Caco-2 (cell line): ENCODE results near the gene CISD1. TPM values are rescaled to one million over a fixed set of nuclear protein-coding genes. Genes with fewer than 3 reads are reported as not detected.

Source experiments
- BruUV-seq: library from RNA; stranded (reverse); fragments of 400-500 nt; replicated peaks from 2 replicates; lab custom pipeline; 2021; lab: Mats Ljungman, UMichigan
- CTCF ChIA-PET: fragments of 300-600 bp; sonication (Branson Sonifier 250); formaldehyde crosslinking; loops from one replicate; lab custom pipeline; 2022; ENCODE audit warnings: antibody characterized with exemption; lab: Charles Lee
- POLR2A ChIA-PET: fragments of 300-600 bp; sonication (Branson Sonifier 250); formaldehyde crosslinking; loops from one replicate; lab custom pipeline; 2022; ENCODE audit warnings: antibody characterized with exemption; lab: Charles Lee
- DNase-seq, 2 experiments: peaks; one replicate each; pipeline versions ENCODE4 v3.0.0 to v3.0.0-alpha.2; 2020 to 2022
- H3K27me3 ChIP-seq: replicated peaks from 2 replicates; pipeline ENCODE4 v1.6.0; 2011; ENCODE audit warnings: low read length; ENCODE audit not compliant: control insufficient read depth, insufficient read depth
- H3K36me3 ChIP-seq: 2 replicates; pipeline ENCODE4 v1.5.1; 2011; ENCODE audit warnings: low read length; ENCODE audit not compliant: control insufficient read depth, insufficient read depth
- H3K4me1 ChIP-seq: fragments of 250-450 bp; sonication (Bioruptor Pico); 2 replicates; pipeline ENCODE4 v1.5.1; 2020; ENCODE audit warnings: mild to moderate bottlenecking
- H3K4me3 ChIP-seq: 2 replicates; pipeline ENCODE4 v1.5.1; 2011; ENCODE audit warnings: low read depth, mild to moderate bottlenecking, control low read depth, low read length
- H3K9me3 ChIP-seq: fragments of 250-450 bp; sonication (Bioruptor Pico); 2 replicates; pipeline ENCODE4 v1.5.1; 2020; ENCODE audit warnings: mild to moderate bottlenecking, moderate library complexity
- H3K27ac Mint-ChIP-seq: one replicate; pipeline ENCODE4 v1.8.0; 2022; ENCODE audit warnings: mixed read lengths; ENCODE audit not compliant: unreplicated experiment
- H3K27me3 Mint-ChIP-seq: one replicate; pipeline ENCODE4 v1.8.0; 2022; ENCODE audit warnings: mixed read lengths; ENCODE audit not compliant: insufficient read depth, unreplicated experiment
- H3K36me3 Mint-ChIP-seq: one replicate; pipeline ENCODE4 v1.8.0; 2022; ENCODE audit warnings: mild to moderate bottlenecking, mixed read lengths; ENCODE audit not compliant: insufficient read depth, unreplicated experiment
- H3K4me1 Mint-ChIP-seq: one replicate; pipeline ENCODE4 v1.8.0; 2022; ENCODE audit warnings: low read depth, mixed read lengths; ENCODE audit not compliant: unreplicated experiment
- H3K4me3 Mint-ChIP-seq: one replicate; pipeline ENCODE4 v1.8.0; 2022; ENCODE audit warnings: mild to moderate bottlenecking, moderate library complexity, mixed read lengths; ENCODE audit not compliant: unreplicated experiment
- H3K9me3 Mint-ChIP-seq: one replicate; pipeline ENCODE4 v1.8.0; 2022; ENCODE audit warnings: mixed read lengths; ENCODE audit not compliant: unreplicated experiment
- CTCF ChIP-seq, 2 experiments: fragments of 200-600 bp in 1 of 2; IDR thresholded peaks; 1 replicate in 1 of 2; 2 replicates in 1 of 2; pipeline versions ENCODE4 v1.5.1 to v1.8.0; 2011 to 2022; ENCODE audit warnings: antibody characterized with exemption in 1 of 2, control low read depth in 1 of 2, inconsistent platforms in 1 of 2, low read depth in 1 of 2, low read length in 1 of 2, mild to moderate bottlenecking in 1 of 2, moderate library complexity in 1 of 2; ENCODE audit not compliant: insufficient read depth in 1 of 2, severe bottlenecking in 1 of 2, unreplicated experiment in 1 of 2
- intact Hi-C: fragments of 100-400 bp; cut with micrococcal nuclease; formaldehyde crosslinking; loops from one replicate; pipeline ENCODE4 v1.10.0; 2022; ENCODE audit not compliant: unreplicated experiment
- total RNA-seq: library from RNA; stranded (reverse); gene quantifications from 2 replicates; pipeline ENCODE4 v1.2.3, GENCODE V29; 2022

The CISD1 gene
- total RNA-seq, 1 experiment from 2014 or later = 98.3 TPM

GRCh38 chr10:58320351-58321049 is 51.5 kb downstream of the CISD1 start:
- ChIA-PET POLR2A (no interaction called here), CTCF (no interaction called here)
- DNase-seq = no peak
- H3K9me3 ChIP-seq = no peaks in the 10 kb centered on the region
- peaks cover 6% of the 10 kb centered on the region; the same call in 1 of the 2 replicates for H3K4me1 ChIP-seq
- Mint-ChIP-seq H3K36me3 (no peaks in the 10 kb centered on the region), H3K27me3 (peaks cover 3% of the 10 kb centered on the region), H3K4me1 (peaks cover 8% of the 10 kb centered on the region), H3K4me3 (no peak overlapping the region), H3K27ac (no peak overlapping the region), H3K9me3 (no peaks in the 10 kb centered on the region)
- TF ChIP-seq CTCF (IDR thresholded peaks at IDR 0.05; ENCODE audit: insufficient read depth in 1 of 2, low read depth in 1 of 2, low read length in 1 of 2, severe bottlenecking in 1 of 2, unreplicated experiment in 1 of 2) = no peak
- H3K4me3 ChIP-seq = no peak overlapping the region
- H3K36me3 ChIP-seq = no peaks in the 10 kb centered on the region
- no peaks in the 10 kb centered on the region for H3K27me3 ChIP-seq
- BruUV-seq = no TSS peak
- intact Hi-C loops = no loop called here

- peaks cover 3% of the 10 kb centered on the region for H3K27me3 Mint-ChIP-seq
- Histone ChIP-seq H3K9me3 (no peaks in the 10 kb centered on the region), H3K4me3 (no peak overlapping the region), H3K27me3 (no peaks in the 10 kb centered on the region), H3K36me3 (no peaks in the 10 kb centered on the region), H3K4me1 (peaks cover 6% of the 10 kb centered on the region; the same call in 1 of the 2 replicates)
- no peaks in the 10 kb centered on the region for H3K9me3 Mint-ChIP-seq
- BruUV-seq = no TSS peak
- no peak overlapping the region for H3K27ac Mint-ChIP-seq
- intact Hi-C loops = no loop called here
- H3K36me3 Mint-ChIP-seq = no peaks in the 10 kb centered on the region
- POLR2A ChIA-PET = no interaction called here
- no peak overlapping the region for H3K4me3 Mint-ChIP-seq
- CTCF ChIA-PET = interaction anchor here (0.5 to 0.6 kb wide), 2 partner anchors 21 kb away, joined by 3 to 5 read pairs; no protein-coding TSS in a partner anchor
- DNase-seq = no peak
- TF ChIP-seq CTCF (IDR thresholded peaks at IDR 0.05; ENCODE audit: insufficient read depth in 1 of 2, low read depth in 1 of 2, low read length in 1 of 2, severe bottlenecking in 1 of 2, unreplicated experiment in 1 of 2) = no peak
- peaks cover 8% of the 10 kb centered on the region for H3K4me1 Mint-ChIP-seq
These were observed 53.3 kb downstream of the CISD1 start for GRCh38 chr10:58322072-58322834.

- ChIA-PET POLR2A (no interaction called here), CTCF (interaction anchor here (0.5 to 0.6 kb wide), 2 partner anchors 20 to 22 kb away, joined by 3 to 5 read pairs; no protein-coding TSS in a partner anchor)
- TF ChIP-seq CTCF (IDR thresholded peaks at IDR 0.05; ENCODE audit: insufficient read depth in 1 of 2, low read depth in 1 of 2, low read length in 1 of 2, severe bottlenecking in 1 of 2, unreplicated experiment in 1 of 2) = no peak
- Mint-ChIP-seq H3K27ac (no peak overlapping the region), H3K27me3 (peaks cover 3% of the 10 kb centered on the region), H3K9me3 (no peaks in the 10 kb centered on the region), H3K4me1 (peaks cover 8% of the 10 kb centered on the region), H3K4me3 (no peak overlapping the region), H3K36me3 (no peaks in the 10 kb centered on the region)
- BruUV-seq = no TSS peak
- intact Hi-C loops = no loop called here
- no peak overlapping the region for H3K4me3 ChIP-seq
- H3K9me3 ChIP-seq = no peaks in the 10 kb centered on the region
- peaks cover 6% of the 10 kb centered on the region; the same call in 1 of the 2 replicates for H3K4me1 ChIP-seq
- DNase-seq = no peak
- no peaks in the 10 kb centered on the region for H3K36me3 ChIP-seq
- no peaks in the 10 kb centered on the region for H3K27me3 ChIP-seq
These were observed 53.9 kb downstream of the CISD1 start for GRCh38 chr10:58322835-58323209.
